ENCODE data around the gene MACROD2. TPM values are rescaled to one million over a fixed set of nuclear protein-coding genes. Genes with fewer than 3 reads are reported as not detected.

Gene MACROD2
- total and polyA plus RNA-seq, 2 experiments from 2014 or later, result 2.8 to 4.3 TPM

DNA sequence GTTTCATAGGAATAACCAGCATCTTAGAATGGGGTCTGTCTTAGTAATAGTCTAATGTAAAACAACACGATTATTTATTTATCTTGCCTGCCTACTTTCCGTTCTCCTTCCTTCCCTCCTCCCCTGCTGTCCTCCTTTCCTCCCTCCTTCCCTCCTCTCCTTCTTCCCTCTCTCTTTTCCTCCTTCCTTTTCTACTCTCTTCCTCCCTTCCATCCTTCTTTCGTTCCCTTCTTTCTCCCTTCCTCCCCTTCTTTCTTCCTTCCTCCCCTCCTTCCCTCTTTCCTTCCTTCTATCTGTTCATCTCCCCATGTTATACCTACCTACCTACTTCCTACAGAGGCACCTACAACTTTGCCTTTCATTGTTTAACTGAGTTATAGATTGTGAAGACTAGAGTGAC is 1637.4 kb downstream of the MACROD2 start:
- Mint-ChIP-seq H3K4me3 (no peak overlapping the region), H3K27ac (no peak overlapping the region), H3K36me3 (ENCODE audit: low read depth) (peaks cover 10% of the 10 kb centered on the region; the same call in 2 of the 3 replicates), H3K9me3 (peaks cover 3% of the 10 kb centered on the region; the same call in 1 of the 3 replicates), H3K4me1 (peaks cover 47% of the 10 kb centered on the region), H3K27me3 (ENCODE audit: insufficient read depth, low read depth, poor library complexity) (no peaks in the 10 kb centered on the region)
- Histone ChIP-seq H3K9me2 (ENCODE audit: insufficient read depth) (no peaks in the 10 kb centered on the region), H3F3A (replicated peaks; ENCODE audit: low read depth) (no peaks in the 10 kb centered on the region), H3K4me1 (ENCODE audit: insufficient read depth) (peaks cover 31% of the 10 kb centered on the region), H3K4me3 (no peak overlapping the region), H3K4me2 (no peak overlapping the region), H3K79me2 (replicated peaks; ENCODE audit: insufficient read depth) (no peaks in the 10 kb centered on the region), H4K20me1 (replicated peaks; ENCODE audit: insufficient read depth) (no peaks in the 10 kb centered on the region), H3K27ac (ENCODE audit: low read depth) (no peak overlapping the region), H2AFZ (no peak overlapping the region), H3K36me3 (ENCODE audit: insufficient read depth) (no peaks in the 10 kb centered on the region), H3K27me3 (ENCODE audit: insufficient read depth) (no peaks in the 10 kb centered on the region)
- ATAC-seq (no peak), DNase-seq (ENCODE audit: low spot score) (no peak)
- TF ChIP-seq, protein P1, sequence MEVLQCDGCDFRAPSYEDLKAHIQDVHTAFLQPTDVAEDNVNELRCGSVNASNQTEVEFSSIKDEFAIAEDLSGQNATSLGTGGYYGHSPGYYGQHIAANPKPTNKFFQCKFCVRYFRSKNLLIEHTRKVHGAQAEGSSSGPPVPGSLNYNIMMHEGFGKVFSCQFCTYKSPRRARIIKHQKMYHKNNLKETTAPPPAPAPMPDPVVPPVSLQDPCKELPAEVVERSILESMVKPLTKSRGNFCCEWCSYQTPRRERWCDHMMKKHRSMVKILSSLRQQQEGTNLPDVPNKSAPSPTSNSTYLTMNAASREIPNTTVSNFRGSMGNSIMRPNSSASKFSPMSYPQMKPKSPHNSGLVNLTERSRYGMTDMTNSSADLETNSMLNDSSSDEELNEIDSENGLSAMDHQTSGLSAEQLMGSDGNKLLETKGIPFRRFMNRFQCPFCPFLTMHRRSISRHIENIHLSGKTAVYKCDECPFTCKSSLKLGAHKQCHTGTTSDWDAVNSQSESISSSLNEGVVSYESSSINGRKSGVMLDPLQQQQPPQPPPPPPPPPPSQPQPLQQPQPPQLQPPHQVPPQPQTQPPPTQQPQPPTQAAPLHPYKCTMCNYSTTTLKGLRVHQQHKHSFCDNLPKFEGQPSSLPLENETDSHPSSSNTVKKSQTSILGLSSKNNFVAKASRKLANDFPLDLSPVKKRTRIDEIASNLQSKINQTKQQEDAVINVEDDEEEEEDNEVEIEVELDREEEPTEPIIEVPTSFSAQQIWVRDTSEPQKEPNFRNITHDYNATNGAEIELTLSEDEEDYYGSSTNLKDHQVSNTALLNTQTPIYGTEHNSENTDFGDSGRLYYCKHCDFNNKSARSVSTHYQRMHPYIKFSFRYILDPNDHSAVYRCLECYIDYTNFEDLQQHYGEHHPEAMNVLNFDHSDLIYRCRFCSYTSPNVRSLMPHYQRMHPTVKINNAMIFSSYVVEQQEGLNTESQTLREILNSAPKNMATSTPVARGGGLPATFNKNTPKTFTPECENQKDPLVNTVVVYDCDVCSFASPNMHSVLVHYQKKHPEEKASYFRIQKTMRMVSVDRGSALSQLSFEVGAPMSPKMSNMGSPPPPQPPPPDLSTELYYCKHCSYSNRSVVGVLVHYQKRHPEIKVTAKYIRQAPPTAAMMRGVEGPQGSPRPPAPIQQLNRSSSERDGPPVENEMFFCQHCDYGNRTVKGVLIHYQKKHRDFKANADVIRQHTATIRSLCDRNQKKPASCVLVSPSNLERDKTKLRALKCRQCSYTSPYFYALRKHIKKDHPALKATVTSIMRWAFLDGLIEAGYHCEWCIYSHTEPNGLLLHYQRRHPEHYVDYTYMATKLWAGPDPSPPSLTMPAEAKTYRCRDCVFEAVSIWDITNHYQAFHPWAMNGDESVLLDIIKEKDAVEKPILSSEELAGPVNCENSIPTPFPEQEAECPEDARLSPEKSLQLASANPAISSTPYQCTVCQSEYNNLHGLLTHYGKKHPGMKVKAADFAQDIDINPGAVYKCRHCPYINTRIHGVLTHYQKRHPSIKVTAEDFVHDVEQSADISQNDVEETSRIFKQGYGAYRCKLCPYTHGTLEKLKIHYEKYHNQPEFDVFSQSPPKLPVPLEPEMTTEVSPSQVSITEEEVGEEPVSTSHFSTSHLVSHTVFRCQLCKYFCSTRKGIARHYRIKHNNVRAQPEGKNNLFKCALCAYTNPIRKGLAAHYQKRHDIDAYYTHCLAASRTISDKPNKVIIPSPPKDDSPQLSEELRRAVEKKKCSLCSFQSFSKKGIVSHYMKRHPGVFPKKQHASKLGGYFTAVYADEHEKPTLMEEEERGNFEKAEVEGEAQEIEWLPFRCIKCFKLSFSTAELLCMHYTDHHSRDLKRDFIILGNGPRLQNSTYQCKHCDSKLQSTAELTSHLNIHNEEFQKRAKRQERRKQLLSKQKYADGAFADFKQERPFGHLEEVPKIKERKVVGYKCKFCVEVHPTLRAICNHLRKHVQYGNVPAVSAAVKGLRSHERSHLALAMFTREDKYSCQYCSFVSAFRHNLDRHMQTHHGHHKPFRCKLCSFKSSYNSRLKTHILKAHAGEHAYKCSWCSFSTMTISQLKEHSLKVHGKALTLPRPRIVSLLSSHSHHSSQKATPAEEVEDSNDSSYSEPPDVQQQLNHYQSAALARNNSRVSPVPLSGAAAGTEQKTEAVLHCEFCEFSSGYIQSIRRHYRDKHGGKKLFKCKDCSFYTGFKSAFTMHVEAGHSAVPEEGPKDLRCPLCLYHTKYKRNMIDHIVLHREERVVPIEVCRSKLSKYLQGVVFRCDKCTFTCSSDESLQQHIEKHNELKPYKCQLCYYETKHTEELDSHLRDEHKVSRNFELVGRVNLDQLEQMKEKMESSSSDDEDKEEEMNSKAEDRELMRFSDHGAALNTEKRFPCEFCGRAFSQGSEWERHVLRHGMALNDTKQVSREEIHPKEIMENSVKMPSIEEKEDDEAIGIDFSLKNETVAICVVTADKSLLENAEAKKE (CRISPR knock-in tag; IDR thresholded peaks at IDR 0.05), result no peak
- TF ChIP-seq NANOG (IDR thresholded peaks at IDR 0.05; ENCODE audit: borderline replicate concordance) (no peak), ZNF331 (CRISPR knock-in tag; IDR thresholded peaks at IDR 0.05; ENCODE audit: low read depth) (no peak), POLR2AphosphoS5 (IDR thresholded peaks at IDR 0.05; ENCODE audit: low read depth) (no peak), STAT1 (IDR thresholded peaks at IDR 0.05; ENCODE audit: unreplicated experiment) (no peak), ZNF114 (CRISPR knock-in tag; IDR thresholded peaks at IDR 0.05) (no peak), CREB1 (CRISPR knock-in tag; IDR thresholded peaks at IDR 0.05; ENCODE audit: low read depth) (no peak), EZH2phosphoT487 (IDR thresholded peaks at IDR 0.05; ENCODE audit: unreplicated experiment) (no peak), EZH2 (IDR thresholded peaks at IDR 0.05; ENCODE audit: low read depth, unreplicated experiment) (no peak), JUNB (IDR thresholded peaks at IDR 0.05; ENCODE audit: unreplicated experiment) (no peak)
- TF ChIP-seq, protein P2, sequence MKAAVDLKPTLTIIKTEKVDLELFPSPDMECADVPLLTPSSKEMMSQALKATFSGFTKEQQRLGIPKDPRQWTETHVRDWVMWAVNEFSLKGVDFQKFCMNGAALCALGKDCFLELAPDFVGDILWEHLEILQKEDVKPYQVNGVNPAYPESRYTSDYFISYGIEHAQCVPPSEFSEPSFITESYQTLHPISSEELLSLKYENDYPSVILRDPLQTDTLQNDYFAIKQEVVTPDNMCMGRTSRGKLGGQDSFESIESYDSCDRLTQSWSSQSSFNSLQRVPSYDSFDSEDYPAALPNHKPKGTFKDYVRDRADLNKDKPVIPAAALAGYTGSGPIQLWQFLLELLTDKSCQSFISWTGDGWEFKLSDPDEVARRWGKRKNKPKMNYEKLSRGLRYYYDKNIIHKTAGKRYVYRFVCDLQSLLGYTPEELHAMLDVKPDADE (IDR thresholded peaks at IDR 0.05), result no peak
- TF ChIP-seq, protein P3, sequence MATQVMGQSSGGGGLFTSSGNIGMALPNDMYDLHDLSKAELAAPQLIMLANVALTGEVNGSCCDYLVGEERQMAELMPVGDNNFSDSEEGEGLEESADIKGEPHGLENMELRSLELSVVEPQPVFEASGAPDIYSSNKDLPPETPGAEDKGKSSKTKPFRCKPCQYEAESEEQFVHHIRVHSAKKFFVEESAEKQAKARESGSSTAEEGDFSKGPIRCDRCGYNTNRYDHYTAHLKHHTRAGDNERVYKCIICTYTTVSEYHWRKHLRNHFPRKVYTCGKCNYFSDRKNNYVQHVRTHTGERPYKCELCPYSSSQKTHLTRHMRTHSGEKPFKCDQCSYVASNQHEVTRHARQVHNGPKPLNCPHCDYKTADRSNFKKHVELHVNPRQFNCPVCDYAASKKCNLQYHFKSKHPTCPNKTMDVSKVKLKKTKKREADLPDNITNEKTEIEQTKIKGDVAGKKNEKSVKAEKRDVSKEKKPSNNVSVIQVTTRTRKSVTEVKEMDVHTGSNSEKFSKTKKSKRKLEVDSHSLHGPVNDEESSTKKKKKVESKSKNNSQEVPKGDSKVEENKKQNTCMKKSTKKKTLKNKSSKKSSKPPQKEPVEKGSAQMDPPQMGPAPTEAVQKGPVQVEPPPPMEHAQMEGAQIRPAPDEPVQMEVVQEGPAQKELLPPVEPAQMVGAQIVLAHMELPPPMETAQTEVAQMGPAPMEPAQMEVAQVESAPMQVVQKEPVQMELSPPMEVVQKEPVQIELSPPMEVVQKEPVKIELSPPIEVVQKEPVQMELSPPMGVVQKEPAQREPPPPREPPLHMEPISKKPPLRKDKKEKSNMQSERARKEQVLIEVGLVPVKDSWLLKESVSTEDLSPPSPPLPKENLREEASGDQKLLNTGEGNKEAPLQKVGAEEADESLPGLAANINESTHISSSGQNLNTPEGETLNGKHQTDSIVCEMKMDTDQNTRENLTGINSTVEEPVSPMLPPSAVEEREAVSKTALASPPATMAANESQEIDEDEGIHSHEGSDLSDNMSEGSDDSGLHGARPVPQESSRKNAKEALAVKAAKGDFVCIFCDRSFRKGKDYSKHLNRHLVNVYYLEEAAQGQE (IDR thresholded peaks at IDR 0.05; ENCODE audit: unreplicated experiment), result no peak
- TF ChIP-seq, protein P4, sequence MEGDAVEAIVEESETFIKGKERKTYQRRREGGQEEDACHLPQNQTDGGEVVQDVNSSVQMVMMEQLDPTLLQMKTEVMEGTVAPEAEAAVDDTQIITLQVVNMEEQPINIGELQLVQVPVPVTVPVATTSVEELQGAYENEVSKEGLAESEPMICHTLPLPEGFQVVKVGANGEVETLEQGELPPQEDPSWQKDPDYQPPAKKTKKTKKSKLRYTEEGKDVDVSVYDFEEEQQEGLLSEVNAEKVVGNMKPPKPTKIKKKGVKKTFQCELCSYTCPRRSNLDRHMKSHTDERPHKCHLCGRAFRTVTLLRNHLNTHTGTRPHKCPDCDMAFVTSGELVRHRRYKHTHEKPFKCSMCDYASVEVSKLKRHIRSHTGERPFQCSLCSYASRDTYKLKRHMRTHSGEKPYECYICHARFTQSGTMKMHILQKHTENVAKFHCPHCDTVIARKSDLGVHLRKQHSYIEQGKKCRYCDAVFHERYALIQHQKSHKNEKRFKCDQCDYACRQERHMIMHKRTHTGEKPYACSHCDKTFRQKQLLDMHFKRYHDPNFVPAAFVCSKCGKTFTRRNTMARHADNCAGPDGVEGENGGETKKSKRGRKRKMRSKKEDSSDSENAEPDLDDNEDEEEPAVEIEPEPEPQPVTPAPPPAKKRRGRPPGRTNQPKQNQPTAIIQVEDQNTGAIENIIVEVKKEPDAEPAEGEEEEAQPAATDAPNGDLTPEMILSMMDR (conservative IDR thresholded peaks at IDR 0.05; ENCODE audit: low read depth in 2 of 2), result no peak

Measured in GM23338 (cell line).